Endothelial cell of umbilical vein (primary cell): ENCODE measurements around the gene ZBTB20.

ENCODE experiments used
- CTCF ChIP-seq, 2 donors: IDR thresholded peaks; 1 replicate in 1 of 2; 2 replicates in 1 of 2; pipeline ENCODE4 v1.5.1; 2011; ENCODE audit warnings: low read length in 2 of 2, mild to moderate bottlenecking in 2 of 2, moderate library complexity in 2 of 2, control low read depth in 1 of 2, inconsistent platforms in 1 of 2, low read depth in 1 of 2; ENCODE audit not compliant: insufficient read depth in 1 of 2; ENCODE audit errors: extremely low read depth in 1 of 2
- EZH2 ChIP-seq: IDR thresholded peaks from 2 replicates; pipeline ENCODE4 v1.6.1; 2012; ENCODE audit warnings: borderline replicate concordance, low read depth, mild to moderate bottlenecking, moderate library complexity, low read length, inconsistent platforms; ENCODE audit not compliant: severe bottlenecking
- MAX ChIP-seq: IDR thresholded peaks from 2 replicates; pipeline ENCODE4 v1.6.1; 2011; ENCODE audit not compliant: insufficient read depth, insufficient read length
- POLR2A ChIP-seq: IDR thresholded peaks from 2 replicates; pipeline ENCODE4 v1.6.1; 2012; ENCODE audit warnings: low read depth, mild to moderate bottlenecking, control low read depth, low read length
- POLR2AphosphoS5 ChIP-seq: IDR thresholded peaks from 2 replicates; pipeline ENCODE4 v1.6.1; 2012; ENCODE audit warnings: low read depth, mild to moderate bottlenecking, control low read depth, low read length, moderate library complexity; ENCODE audit not compliant: insufficient read depth

GRCh38 chr3:114374433-114374990, 772.6 kb downstream of the ZBTB20 start:
- no peak for TF ChIP-seq CTCF (IDR thresholded peaks at IDR 0.05; ENCODE audit: extremely low read depth in 1 of 2, insufficient read depth in 1 of 2, low read depth in 1 of 2, low read length in 2 of 2)
- TF ChIP-seq POLR2A, result no peak
- TF ChIP-seq EZH2, result no peak
- TF ChIP-seq MAX, result no peak
- TF ChIP-seq POLR2AphosphoS5, result no peak
